Ecto neural progenitor cell (in vitro differentiated cells): ENCODE data around the gene FHIT.
"Not testable (repeated sequence)": the region's sequence is repeated elsewhere in the genome, so short reads cannot be mapped to it uniquely, and the experiment has no call there.

Experiments
- DNase-seq: peaks from one replicate; pipeline ENCODE4 v3.0.0-alpha.2; 2018; ENCODE audit warnings: low spot score

FHIT gene

DNA sequence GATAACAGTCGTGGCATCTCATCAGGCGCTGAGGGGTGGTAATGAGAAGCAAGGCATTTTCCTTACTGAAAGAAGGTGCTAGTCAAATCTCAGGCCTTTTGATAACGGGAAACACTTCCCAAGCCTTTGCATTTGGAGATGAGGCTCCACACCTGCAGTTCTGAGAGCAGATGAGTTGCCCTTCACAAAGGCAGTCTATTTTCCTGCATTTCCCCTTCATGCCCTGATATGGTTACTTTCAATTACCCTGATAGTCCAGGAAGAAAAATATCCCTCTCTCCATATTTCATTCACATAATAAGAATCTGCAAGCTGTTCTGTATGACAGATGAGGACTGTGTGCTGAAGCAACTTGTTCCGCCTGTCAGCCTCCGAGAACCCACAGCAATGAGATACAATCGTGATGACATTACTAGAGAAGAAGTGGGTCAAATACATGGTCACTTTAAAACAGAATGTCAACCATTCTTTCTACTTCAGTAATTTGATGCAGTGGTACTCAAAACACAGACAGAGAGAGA lies 25.0 kb downstream of the FHIT start:
- no peak for DNase-seq

DNA sequence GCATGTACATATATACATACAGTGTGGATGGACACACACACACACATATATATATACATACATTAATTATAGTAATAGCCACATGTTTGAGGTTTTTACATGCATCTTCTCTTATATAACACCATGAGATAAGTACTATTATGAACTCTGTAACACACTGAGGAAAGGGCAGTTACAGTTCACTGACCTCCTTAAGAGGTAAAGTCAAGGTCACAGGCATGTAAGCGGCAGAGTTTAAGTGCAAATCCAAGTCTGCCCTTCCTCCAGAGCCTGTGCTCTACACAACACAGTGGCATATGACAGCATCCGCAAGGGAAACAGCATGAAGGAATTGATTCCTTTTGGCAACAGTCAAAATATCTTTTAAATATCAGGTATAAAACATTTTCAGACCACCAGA lies 26.4 kb downstream of the FHIT start:
- no peak for DNase-seq

DNA sequence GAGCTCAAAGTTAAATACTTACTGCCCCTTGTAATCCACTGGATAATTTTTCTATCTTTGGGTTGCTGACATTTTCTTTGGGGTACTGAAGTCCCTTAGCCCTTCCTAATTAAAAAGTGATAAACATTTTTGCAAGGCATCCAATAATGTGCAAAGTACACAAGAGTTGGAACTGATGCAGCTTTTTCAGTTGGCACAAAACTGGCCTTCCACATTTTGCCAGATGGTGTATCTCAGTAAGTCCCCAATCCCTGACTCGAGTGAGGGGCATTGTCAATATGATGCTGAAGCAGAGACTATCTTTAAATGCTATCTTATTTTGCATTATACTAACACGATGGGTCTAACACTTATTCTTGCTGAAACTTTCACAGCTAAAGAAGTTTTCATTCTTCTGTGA lies 27.8 kb downstream of the FHIT start:
- DNase-seq: no peak

DNA sequence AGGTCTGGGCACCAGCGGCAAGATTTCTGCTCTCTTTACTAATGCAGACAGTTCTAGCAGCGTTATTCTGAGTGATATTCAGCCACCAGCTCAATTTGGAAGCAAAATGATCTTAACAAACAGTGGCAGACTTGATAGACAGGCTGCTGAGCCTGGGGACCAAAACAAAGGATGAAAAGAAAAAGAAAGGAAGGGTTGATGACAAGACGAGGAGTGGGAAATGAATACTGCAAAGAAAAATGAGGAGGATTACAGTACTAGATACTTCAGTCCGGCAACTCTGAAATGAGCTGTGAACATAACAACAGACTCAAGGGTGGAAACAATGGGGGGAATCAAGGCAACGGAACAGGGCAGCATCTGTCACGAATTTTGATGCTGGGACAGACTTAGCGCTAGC lies 28.8 kb downstream of the FHIT start:
- no peak for DNase-seq

DNA sequence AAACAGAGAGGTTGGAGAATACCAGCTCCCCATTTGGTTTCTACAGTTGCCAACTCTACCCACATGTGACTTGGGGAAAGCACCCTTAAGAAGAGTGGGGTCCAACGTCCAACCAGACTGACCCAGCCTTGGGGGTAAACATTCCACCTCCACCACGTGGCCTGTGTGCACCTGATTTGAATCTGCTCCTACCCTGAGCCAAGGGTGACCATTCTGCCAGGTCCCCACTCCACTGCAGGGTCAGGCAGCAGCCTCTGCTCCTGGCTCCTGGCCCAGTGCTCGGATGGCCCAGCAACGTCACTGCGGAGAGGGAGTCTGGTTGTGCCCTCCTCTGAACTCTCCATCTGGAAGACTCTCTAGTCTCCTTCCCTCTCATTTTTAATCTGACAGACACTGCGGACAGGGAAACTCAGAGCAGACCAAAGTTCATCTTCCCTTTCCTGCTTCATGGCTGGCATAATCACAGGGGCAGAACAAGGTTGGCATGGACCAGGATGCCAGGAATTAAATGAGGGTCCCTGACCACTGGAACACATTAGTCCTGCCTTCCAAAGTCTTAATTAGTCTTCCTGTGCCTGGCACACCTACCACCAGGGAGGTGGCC lies 29.4 kb downstream of the FHIT start:
- DNase-seq: no peak

DNA sequence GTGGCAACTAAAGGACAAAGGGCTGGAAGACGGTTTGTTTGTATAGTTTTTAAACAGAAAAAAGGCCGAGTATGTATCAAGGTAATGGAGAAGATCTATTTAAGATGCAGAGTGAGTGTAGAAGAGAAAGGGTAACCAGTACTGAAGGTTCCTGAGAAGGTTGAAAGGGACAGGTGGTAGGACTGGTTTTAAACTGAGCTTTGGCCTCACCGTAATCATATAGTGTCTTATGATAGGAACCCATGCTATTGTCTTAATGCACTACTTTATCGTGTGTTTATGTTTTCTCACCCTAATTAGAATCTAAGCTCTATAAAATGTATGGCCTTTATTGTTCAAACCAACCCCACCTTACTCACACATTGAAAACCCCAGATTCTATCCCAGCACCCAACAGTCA lies 32.7 kb downstream of the FHIT start:
- no peak for DNase-seq

DNA sequence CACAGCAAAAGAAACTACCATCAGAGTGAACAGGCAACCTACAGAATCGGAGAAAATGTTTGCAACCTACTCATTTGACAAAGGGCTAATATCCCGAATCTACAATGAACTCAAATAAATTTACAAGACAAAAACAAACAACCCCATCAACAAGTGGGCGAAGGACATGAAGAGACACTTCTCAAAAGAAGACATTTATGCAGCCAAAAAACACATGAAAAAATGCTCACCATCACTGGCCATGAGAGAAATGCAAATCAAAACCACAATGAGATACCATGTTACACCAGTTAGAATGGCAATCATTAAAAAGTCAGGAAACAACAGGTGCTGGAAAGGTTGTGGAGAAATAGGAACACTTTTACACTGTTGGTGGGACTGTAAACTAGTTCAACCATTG lies 35.1 kb downstream of the FHIT start:
- DNase-seq: not testable (repeated sequence)

DNA sequence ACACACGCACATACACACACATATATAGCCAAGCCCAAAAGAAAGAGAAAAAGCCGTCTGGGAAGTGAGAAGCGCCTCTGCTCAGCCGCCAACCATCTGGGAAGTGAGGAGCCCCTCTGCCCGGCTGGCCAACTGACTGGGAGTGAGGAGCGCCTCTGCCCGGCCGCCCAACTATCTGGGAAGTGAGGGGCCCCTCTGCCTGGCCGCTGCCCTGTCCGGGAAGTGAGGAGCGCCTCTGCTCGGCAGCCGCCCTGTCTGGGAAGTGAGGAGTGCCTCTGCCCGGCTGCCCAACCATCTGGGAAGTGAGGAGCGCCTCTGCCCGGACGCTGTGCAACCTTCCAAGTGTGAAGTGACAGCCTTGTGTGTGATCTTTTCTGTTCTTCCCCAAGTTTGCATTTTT lies 49.2 kb downstream of the FHIT start:
- no peak for DNase-seq

DNA sequence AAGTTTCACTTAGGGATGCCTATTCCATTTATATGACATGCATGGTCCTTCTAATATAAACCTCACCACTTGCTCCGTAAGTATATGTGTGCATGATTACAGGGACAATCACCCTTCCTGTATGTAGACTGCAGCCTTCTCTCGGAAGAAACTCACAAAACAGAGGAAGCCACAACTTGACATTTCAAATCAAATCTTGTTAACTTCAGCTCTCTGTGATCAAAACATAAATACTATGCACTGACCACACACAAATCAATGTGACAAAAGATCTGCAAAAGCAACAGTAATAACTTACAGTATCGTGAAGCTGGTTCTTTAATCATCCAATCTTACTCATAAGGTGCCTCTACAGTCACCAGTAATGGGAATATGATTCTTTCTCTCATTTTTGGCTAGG lies 50.2 kb downstream of the FHIT start:
- DNase-seq: no peak

DNA sequence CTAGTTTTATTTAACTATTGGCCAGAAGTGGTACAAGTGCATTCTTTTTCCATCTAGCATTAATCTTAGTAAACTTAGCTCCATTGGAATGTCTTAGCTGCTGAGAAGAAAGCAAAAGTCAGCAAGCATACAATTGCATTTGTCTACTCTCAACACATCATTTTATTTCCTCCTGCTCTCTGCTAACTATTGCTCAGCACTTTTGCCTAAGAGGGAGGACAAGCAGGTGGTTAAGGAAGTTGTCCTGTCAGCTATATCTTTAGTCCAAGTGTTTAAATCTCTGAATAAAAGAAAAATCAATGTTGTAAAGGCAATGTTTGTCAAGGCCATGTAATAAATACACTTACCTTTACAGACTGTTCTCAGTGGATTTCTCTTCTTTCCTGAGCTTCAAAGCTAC lies 51.0 kb downstream of the FHIT start:
- no peak for DNase-seq

DNA sequence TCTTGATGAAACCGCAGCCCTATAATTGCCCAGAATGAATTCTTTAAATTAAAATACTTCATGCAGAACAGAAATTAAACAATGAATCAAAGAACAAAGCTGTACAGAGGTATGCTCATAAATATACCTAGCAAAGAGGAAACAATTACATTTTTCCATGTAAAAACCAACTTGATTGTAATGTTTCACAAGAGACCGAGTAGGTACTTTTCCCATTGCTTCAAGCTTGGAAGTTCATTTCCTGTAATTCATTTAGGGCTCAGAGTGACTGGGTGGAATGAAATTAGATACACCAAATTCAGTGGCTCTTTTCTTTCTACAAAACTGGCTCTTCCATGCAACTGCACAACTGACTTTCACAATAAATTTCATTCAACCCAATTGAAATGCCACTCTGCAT lies 51.4 kb downstream of the FHIT start:
- DNase-seq: no peak

DNA sequence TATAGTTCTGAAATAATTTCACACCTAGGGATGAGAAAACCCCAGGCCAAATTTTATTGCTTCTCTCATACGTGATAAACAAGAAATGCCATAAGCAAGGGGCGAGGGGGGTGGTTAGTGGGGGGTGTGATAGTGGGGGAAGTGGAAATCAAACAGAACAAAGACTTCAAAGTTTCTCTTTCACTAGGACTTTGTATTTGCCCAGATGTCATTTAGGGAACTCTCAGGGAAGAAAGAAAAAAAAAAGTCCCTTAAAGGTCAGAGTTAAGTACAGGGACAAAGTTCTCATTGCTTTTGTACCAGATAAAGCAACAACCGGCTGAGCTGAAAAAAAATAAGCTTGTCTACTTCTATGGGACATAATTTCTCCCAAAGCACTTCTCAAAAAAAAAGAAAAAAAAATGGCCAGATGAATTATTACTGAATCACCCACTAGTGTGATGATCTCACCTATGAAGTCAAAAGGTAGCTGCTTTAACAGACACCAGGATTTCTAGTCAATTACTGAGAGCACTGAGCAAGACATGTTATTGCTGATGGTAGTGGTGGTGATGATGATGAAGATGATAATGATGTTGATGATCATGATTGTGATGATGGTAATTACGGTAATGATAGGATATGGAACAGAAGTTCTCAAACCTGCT lies 56.2 kb downstream of the FHIT start:
- DNase-seq: no peak

DNA sequence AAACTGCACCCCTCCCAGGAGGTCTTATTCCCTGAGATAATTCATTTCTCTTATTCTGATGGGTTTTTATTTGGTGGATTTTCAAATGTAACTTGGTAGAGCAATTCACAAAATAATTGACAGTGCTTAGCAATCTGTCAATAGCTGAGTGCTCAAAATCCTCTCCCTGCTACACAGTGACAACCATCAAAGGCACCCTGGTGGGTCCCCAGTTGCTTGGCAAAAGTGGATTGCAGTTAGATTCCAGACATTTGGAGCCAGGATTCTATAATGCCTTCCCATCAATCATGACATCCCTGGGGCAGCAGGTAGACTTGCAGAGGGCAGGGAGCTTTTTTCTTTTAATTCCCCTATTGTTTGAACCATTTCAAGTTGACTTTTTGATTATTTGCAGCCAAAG lies 59.0 kb downstream of the FHIT start:
- no peak for DNase-seq

DNA sequence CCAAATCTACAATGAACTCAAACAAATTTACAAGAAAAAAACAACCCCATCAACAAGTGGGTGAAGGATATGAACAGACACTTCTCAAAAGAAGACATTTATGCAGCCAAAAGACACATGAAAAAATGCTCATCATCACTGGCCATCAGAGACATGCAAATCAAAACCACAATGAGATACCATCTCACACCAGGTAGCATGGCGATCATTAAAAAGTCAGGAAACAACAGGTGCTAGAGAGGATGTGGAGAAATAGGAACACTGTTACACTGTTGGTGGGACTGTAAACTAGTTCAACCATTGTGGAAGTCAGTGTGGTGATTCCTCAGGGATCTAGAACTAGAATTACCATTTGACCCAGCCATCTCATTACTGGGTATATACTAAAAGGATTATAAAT lies 61.0 kb downstream of the FHIT start:
- not testable (repeated sequence) for DNase-seq

DNA sequence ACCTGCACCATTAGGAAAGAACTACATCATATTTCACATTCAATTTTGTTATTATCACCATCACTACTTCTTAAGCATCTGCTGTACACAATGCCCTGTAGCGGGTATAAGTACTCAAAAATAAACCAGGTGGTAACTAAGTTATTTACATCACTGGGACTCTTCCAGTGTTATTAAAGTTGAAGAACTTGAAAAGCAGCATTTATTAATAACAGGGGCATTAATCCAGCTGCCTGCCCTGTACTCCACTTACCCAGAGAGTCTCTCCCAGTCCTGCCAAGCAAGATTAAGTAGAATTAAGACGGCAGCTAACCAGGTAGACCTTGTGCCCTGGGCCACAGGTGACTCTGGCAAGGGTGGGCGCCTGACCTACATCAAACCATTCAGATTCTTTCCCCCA lies 65.2 kb downstream of the FHIT start:
- DNase-seq: no peak

DNA sequence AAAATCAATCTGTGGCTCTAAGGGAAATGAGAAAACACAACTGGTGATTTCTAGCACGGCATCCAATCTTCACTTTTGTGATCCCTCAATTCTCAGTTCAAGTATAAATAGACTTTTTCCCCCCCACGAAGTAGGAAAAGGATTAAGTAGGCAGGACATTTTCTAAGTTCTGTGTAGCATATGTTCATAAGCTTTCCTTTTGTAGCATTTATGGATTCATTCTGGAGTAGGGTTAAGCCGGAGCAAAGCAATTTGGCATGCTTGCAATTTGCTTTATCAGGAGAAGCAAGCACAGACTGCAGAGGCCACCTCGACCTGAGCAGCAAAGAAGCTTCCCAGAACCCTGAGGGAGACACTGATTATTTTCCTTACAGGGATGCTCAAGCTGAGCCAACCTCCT lies 66.3 kb downstream of the FHIT start:
- no peak for DNase-seq

DNA sequence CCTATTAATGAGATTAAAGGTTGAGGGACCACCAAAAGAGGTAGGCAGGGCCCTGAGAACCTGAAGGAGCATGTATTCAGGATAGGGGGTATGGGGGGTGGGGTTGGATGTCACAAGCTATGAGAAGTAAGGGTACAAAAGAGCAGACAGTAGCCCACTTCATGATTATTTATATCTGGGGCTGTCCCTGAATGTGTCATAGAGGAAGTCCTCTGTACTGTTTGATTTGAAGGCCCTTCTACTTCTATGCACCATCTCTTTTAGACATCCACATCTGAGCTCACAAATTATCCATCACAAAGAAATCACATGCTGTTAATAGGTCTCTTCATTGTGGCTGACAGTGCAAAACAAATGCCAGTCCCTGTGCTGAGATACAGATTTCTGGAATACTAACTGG lies 68.6 kb downstream of the FHIT start:
- DNase-seq: no peak

DNA sequence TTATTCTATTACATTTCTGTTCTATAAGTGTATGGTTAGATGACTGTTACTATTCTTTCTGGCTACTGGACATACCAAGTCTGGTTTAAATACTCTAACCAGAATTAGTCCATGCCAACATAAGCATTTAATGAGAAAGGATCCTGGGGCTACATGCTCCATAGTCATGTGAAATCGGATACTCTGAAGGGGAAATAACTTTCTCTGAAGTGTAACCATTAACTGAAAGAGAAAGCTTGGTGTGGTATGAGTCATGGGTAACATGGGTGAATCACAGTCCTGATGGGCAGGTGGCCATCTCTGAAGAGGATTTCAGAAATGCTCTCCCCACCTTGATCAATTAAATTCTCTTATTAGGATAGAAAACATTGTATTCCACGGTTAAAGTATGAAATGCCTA lies 69.4 kb downstream of the FHIT start:
- no peak for DNase-seq

DNA sequence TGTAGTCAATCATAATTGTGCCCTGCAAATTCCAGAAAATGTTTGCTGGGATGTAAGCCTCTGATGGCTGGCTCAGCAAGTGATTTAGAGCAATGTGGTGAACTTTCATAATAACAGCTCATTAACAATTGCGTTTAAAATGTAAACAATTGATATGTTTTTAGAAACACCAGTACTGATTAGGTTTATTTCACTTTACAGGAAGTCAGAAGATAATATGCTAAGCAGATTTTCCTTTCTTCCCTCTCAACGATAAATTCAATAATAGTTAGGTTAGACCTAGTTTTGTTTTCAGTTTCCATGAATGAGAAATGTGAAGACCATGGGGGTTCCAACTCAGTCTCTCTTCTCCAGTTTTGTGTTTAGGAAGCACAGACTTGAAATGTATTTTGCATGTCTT lies 71.0 kb downstream of the FHIT start:
- no peak for DNase-seq

DNA sequence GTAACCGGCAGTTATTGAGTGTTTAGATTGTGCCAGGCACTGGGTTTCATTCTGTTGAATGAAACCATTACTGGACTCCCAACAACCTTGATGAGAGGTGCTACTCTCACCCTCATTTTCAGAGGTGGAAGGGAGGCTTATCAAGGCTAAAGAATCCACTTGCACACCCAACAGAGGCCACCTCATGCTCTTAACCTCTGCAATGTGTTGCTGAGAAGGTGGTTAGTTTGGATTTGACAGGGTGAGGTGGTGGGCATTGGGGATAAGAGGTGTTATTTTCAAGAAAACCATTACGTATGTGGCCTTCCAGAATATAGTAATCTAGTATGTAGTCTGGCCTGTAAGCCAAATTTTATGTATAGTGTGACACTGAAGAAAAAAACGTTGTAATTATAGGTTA lies 73.1 kb downstream of the FHIT start:
- DNase-seq: no peak

DNA sequence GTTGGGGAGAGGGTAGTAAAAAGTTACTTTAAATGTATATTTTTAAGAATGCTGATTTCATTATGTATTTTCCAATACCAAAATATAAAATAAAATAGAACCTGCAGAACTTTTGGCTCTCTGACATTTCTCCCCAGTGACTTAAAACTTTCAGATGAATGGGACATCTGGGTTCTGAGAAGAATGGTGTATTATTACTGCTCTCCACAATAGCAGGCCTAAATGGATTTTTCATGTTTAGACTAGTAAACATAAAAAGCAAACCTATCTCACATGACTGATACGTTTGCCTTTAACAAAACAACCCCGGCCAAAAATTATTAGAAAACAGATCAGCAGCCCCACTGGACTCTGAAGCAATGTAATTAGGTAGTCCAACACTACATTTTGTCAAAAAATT lies 73.8 kb downstream of the FHIT start:
- DNase-seq: no peak

DNA sequence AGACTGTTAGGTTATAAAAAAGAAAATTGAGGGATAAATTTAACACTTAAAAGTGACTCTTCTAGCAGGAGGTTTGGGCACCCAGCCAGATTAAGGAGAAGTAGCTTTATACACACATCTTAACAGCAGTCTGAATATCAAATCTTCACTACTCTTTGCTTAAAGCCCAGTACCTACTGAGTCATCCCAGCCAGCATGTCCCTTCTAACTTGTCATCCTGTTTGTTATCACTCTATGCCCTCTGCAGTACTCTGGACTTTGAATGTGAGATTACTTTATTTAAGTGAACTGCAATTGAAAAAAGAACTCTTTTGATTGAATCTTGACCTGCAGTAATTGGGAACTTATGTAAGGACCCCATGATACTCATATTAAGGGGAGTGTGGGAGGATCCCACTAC lies 77.6 kb downstream of the FHIT start:
- DNase-seq: no peak

DNA sequence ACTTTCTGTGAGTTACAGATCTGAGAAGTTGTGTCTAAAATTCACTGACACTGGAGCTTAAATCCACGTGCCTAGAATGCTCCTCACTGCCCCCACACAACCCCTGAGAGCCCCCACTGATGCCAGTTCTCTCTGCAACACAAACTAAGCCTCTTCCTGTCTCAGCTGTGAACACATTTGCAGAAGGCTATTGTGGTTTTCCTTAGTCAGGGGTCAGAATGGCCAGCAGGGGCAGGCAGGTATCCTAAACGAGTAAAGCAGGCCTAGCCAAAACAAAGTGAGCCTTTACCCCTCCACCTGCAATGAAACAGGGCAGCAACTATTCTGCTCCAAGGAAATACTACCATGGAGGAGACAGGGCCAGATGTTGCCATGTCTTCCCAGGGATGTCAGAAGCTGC lies 78.6 kb downstream of the FHIT start:
- DNase-seq: no peak

DNA sequence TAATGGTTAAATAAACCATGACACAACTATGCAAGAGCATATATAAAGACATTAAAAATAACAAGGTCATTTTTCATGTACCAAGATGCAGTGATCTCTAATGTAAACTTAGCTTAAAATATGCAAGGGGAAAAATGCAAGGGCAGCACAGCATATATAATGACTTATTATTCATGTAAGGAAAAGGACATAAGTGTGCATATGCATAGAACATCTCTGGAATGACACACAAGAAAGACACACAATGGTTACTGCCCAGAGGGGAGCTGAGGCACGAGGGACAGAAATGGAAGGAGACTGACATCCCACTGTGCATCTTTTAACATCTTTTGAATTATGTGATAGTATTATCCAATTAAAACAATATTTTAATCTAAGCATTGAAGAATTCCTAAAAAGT lies 79.0 kb downstream of the FHIT start:
- DNase-seq: no peak
